ENCODE data around the gene SNX32.

DNA sequence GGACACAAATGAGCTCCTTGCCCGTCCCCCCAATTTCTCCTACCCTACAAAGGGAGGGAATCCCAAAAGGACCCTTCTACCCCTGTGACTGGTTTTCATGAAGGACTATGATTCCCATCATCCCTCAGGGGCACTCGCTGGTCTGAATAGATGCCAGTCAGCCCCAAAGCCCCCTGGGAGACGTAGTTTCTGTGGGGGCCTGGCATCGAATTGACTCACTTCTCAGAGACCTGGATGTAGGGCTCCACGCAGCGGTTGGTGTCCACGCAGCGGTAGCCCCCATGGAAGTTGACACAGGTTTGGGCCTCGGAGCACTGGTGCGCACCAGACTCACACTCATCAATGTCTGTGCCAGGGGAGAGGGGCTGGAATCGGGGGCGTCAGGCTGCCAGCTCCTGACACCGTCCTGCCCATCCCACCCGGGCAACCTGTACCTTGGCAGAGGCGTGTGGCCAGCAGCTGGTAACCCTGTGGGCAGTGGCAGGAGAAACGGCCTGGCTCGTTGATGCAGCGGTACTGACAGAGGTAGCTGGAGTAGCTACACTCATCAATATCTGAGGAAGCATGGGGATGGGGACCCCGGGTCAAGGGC lies 34.4 kb downstream of the SNX32 start:
- TF ChIP-seq CTCF (optimal IDR thresholded peaks at IDR 0.05 in 1 of 3, IDR thresholded peaks at IDR 0.05 in 1 of 3, conservative IDR thresholded peaks at IDR 0.05 in 1 of 3; ENCODE audit: extremely low read depth in 1 of 3, insufficient read depth in 2 of 3, low read length in 3 of 3) (no peak), EZH2 (IDR thresholded peaks at IDR 0.05; ENCODE audit: low read length) (no peak)

Data from keratinocyte (primary cell).